ENCODE measurements around the gene GAD2. TPM values are rescaled to one million over a fixed set of nuclear protein-coding genes. Genes with fewer than 3 reads are reported as not detected.
"Not testable (repeated sequence)": the region's sequence is repeated elsewhere in the genome, so short reads cannot be mapped to it uniquely, and the experiment has no call there.

GAD2 gene
- total and polyA plus RNA-seq, 4 donors: not detected

GRCh38 chr10:26334932-26335573 lies 118.5 kb downstream of the GAD2 start:
- peak; percentile 75 for TF ChIP-seq CTCF (IDR thresholded peaks at IDR 0.05; ENCODE audit: control extremely low read depth, extremely low read depth)
- no peak overlapping the region for H3K27ac ChIP-seq (ENCODE audit: low read depth in 1 of 2, low read length in 1 of 2)
- H3K9ac ChIP-seq (ENCODE audit: insufficient read depth in 1 of 2, low read length in 2 of 2): no peak overlapping the region
- no peak overlapping the region for H3K4me3 ChIP-seq
- H3K27me3 ChIP-seq (ENCODE audit: control insufficient read depth in 3 of 3, insufficient read depth in 3 of 3, low read length in 2 of 3): no peaks in the 10 kb centered on the region
- H3K4me1 ChIP-seq (ENCODE audit: control insufficient read depth in 5 of 5, insufficient read depth in 5 of 5, low read length in 5 of 5): no peaks in the 10 kb centered on the region
- H3K36me3 ChIP-seq (ENCODE audit: control insufficient read depth in 4 of 4, insufficient read depth in 4 of 4, low read length in 4 of 4): no peaks in the 10 kb centered on the region
- 13 to 19% methylated on average over 7 of the region's 7 CpGs for WGBS, 2 donors
- no peaks in the 10 kb centered on the region for H3K9me3 ChIP-seq (ENCODE audit: control insufficient read depth in 4 of 4, insufficient read depth in 3 of 4, low read length in 3 of 4)
- ATAC-seq (ENCODE audit: insufficient read depth, low FRiP score): peak; percentile 78
- peak; percentile 51 to 62 (median 57) for DNase-seq

GRCh38 chr10:26335574-26336093 lies 119.1 kb downstream of the GAD2 start:
- DNase-seq (no peak), ATAC-seq (ENCODE audit: insufficient read depth, low FRiP score) (no peak)
- H3K4me3 ChIP-seq: no peak overlapping the region
- H3K36me3 ChIP-seq (ENCODE audit: control insufficient read depth in 4 of 4, insufficient read depth in 4 of 4, low read length in 4 of 4): no peaks in the 10 kb centered on the region
- H3K9ac ChIP-seq (ENCODE audit: insufficient read depth in 1 of 2, low read length in 2 of 2): no peak overlapping the region
- H3K27me3 ChIP-seq (ENCODE audit: control insufficient read depth in 3 of 3, insufficient read depth in 3 of 3, low read length in 2 of 3): no peaks in the 10 kb centered on the region
- TF ChIP-seq CTCF (IDR thresholded peaks at IDR 0.05; ENCODE audit: control extremely low read depth, extremely low read depth): no peak
- WGBS, 2 donors: 53 to 57% methylated on average over 6 of the region's 6 CpGs
- H3K9me3 ChIP-seq (ENCODE audit: control insufficient read depth in 4 of 4, insufficient read depth in 3 of 4, low read length in 3 of 4): no peaks in the 10 kb centered on the region
- no peaks in the 10 kb centered on the region for H3K4me1 ChIP-seq (ENCODE audit: control insufficient read depth in 5 of 5, insufficient read depth in 5 of 5, low read length in 5 of 5)
- no peak overlapping the region for H3K27ac ChIP-seq (ENCODE audit: low read depth in 1 of 2, low read length in 1 of 2)

- Histone ChIP-seq H3K27ac (ENCODE audit: low read depth in 1 of 2, low read length in 1 of 2) (no peak overlapping the region), H3K4me3 (no peak overlapping the region), H3K27me3 (ENCODE audit: control insufficient read depth in 3 of 3, insufficient read depth in 3 of 3, low read length in 2 of 3) (no peaks in the 10 kb centered on the region), H3K9me3 (ENCODE audit: control insufficient read depth in 4 of 4, insufficient read depth in 3 of 4, low read length in 3 of 4) (no peaks in the 10 kb centered on the region), H3K4me1 (ENCODE audit: control insufficient read depth in 5 of 5, insufficient read depth in 5 of 5, low read length in 5 of 5) (no peaks in the 10 kb centered on the region), H3K9ac (ENCODE audit: insufficient read depth in 1 of 2, low read length in 2 of 2) (no peak overlapping the region), H3K36me3 (ENCODE audit: control insufficient read depth in 4 of 4, insufficient read depth in 4 of 4, low read length in 4 of 4) (no peaks in the 10 kb centered on the region)
- no peak for TF ChIP-seq CTCF (IDR thresholded peaks at IDR 0.05; ENCODE audit: control extremely low read depth, extremely low read depth)
- ATAC-seq (ENCODE audit: insufficient read depth, low FRiP score) (no peak), DNase-seq (no peak)
- WGBS, 2 donors: 23 to 43% methylated on average over 2 of the region's 2 CpGs
These were observed 120.4 kb downstream of the GAD2 start for GRCh38 chr10:26336979-26337378.

GRCh38 chr10:26341701-26342100 lies 125.1 kb downstream of the GAD2 start:
- ATAC-seq (ENCODE audit: insufficient read depth, low FRiP score): no peak
- H3K4me1 ChIP-seq (ENCODE audit: control insufficient read depth in 5 of 5, insufficient read depth in 5 of 5, low read length in 5 of 5): no peaks in the 10 kb centered on the region
- DNase-seq: no peak
- H3K9me3 ChIP-seq (ENCODE audit: control insufficient read depth in 4 of 4, insufficient read depth in 3 of 4, low read length in 3 of 4): no peaks in the 10 kb centered on the region
- H3K27me3 ChIP-seq (ENCODE audit: control insufficient read depth in 3 of 3, insufficient read depth in 3 of 3, low read length in 2 of 3): no peaks in the 10 kb centered on the region
- H3K36me3 ChIP-seq (ENCODE audit: control insufficient read depth in 4 of 4, insufficient read depth in 4 of 4, low read length in 4 of 4): no peaks in the 10 kb centered on the region
- no peak for TF ChIP-seq CTCF (IDR thresholded peaks at IDR 0.05; ENCODE audit: control extremely low read depth, extremely low read depth)
- no peak overlapping the region for H3K4me3 ChIP-seq
- no peak overlapping the region for H3K9ac ChIP-seq (ENCODE audit: insufficient read depth in 1 of 2, low read length in 2 of 2)
- H3K27ac ChIP-seq (ENCODE audit: low read depth in 1 of 2, low read length in 1 of 2): no peak overlapping the region

GRCh38 chr10:26348821-26349417 lies 132.3 kb downstream of the GAD2 start:
- H3K9me3 ChIP-seq (ENCODE audit: control insufficient read depth in 4 of 4, insufficient read depth in 3 of 4, low read length in 3 of 4); H3K27ac ChIP-seq (ENCODE audit: low read depth in 1 of 2, low read length in 1 of 2); DNase-seq; H3K27me3 ChIP-seq (ENCODE audit: control insufficient read depth in 3 of 3, insufficient read depth in 3 of 3, low read length in 2 of 3); H3K4me3 ChIP-seq; H3K9ac ChIP-seq (ENCODE audit: insufficient read depth in 1 of 2, low read length in 2 of 2); ATAC-seq (ENCODE audit: insufficient read depth, low FRiP score); H3K4me1 ChIP-seq (ENCODE audit: control insufficient read depth in 5 of 5, insufficient read depth in 5 of 5, low read length in 5 of 5); H3K36me3 ChIP-seq (ENCODE audit: control insufficient read depth in 4 of 4, insufficient read depth in 4 of 4, low read length in 4 of 4): not testable (repeated sequence)
- 66 to 87% methylated on average over 9 of the region's 9 CpGs for WGBS, 2 donors

Measured in lung (tissue), 12 donors.